Ascending aorta (tissue), 2 donors: Measurements from ENCODE around the gene STIL. TPM values are rescaled to one million over a fixed set of nuclear protein-coding genes. Genes with fewer than 3 reads are reported as not detected.

Experiments
- DNase-seq, 2 donors: peaks; one replicate each; pipeline ENCODE4 v3.0.0-alpha.2; 2019; ENCODE audit warnings: low spot score in 2 of 2
- H3K27ac ChIP-seq, 2 donors: fragments of 200-600 bp; sonication (generic); one replicate each; pipeline ENCODE4 v1.5.1; 2016 to 2017; ENCODE audit warnings: mild to moderate bottlenecking in 1 of 2
- H3K27me3 ChIP-seq: fragments of 200-600 bp; sonication (generic); one replicate; pipeline ENCODE4 v1.5.1; 2017
- H3K36me3 ChIP-seq, 2 donors: fragments of 200-600 bp; sonication (generic); one replicate each; pipeline ENCODE4 v1.5.1; 2016
- H3K4me1 ChIP-seq, 2 donors: fragments of 200-600 bp; sonication (generic); one replicate each; pipeline ENCODE4 v1.5.1; 2016 to 2017; ENCODE audit warnings: mild to moderate bottlenecking in 1 of 2
- H3K4me3 ChIP-seq, 2 donors: fragments of 200-600 bp; sonication (generic); one replicate each; pipeline ENCODE4 v1.5.1; 2016 to 2017; ENCODE audit warnings: mild to moderate bottlenecking in 1 of 2
- H3K9me3 ChIP-seq, 2 donors: fragments of 200-600 bp; sonication (generic); one replicate each; pipeline ENCODE4 v1.5.1; 2016
- CTCF ChIP-seq, 3 experiments: fragments of 200-600 bp in 2 of 3; fragments of 450-650 bp in 1 of 3; sonication (generic) in 2 of 3; IDR thresholded peaks; one replicate each; pipeline ENCODE4 v1.5.1; 2016 to 2019; ENCODE audit warnings: antibody characterized with exemption in 3 of 3, mild to moderate bottlenecking in 1 of 3, moderate library complexity in 1 of 3
- intact Hi-C: fragments of 100-400 bp; cut with DNase I; formaldehyde crosslinking; loops from one replicate; pipeline ENCODE4 v1.15.1; 2023
- total RNA-seq: library from RNA; depleted of rRNA; stranded (reverse); fragments of >200 nt; gene quantifications from one replicate; pipeline ENCODE4 v1.1.0, GENCODE V29; 2016

STIL gene
- total RNA-seq, 1 donor from 2014 or later = 0.11 TPM

- Histone ChIP-seq H3K27ac (peak overlapping the region in 1 of 2 donors; percentile 2), H3K36me3 (no peaks in the 10 kb centered on the region), H3K27me3 (peaks cover 35% of the 10 kb centered on the region), H3K9me3 (no peaks in the 10 kb centered on the region), H3K4me3 (peak overlapping the region; percentile 48 to 54), H3K4me1 (peaks cover 13 to 14% of the 10 kb centered on the region in 2 donors)
- no peak for TF ChIP-seq CTCF (IDR thresholded peaks at IDR 0.05)
- intact Hi-C loops = no loop called here
- DNase-seq = no peak
Observed at GRCh38 chr1:47231301-47232186, 82.4 kb downstream of the STIL start.

DNA sequence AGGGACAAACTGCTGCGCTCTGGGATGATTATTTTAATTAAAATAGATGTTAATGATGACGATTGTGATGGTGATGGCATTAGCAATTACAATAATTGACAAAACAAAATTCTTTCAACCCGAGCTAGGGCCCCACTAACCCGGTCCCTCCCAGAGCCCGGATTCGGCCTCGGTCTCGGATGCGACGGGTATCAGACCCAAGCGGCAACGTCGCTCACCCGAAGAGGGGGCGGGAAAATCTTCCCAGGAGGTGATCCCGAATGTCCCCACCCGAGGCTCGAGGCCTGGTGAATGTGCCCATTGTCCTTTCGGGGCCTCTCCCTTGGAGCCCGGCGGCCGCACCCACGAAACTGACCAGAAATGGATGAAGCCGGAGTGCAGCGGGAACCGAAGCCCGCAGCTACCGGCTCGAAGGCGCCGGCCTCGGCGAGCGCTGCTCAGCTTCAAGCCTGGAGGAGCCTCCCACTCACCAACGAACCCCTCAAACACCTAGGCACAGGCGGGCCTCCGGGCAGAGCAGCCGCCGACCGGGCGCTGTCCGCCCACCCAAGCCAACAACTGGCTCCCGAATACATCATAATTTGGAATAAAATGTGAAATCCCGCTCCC lies 83.2 kb downstream of the STIL start:
- intact Hi-C loops = no loop called here
- no peak for TF ChIP-seq CTCF (IDR thresholded peaks at IDR 0.05)
- Histone ChIP-seq H3K4me1 (peaks cover 13 to 16% of the 10 kb centered on the region in 2 donors), H3K36me3 (no peaks in the 10 kb centered on the region), H3K27me3 (peaks cover 38% of the 10 kb centered on the region), H3K9me3 (no peaks in the 10 kb centered on the region), H3K4me3 (peak overlapping the region; percentile 48 to 54), H3K27ac (peak overlapping the region; percentile 2 to 20)
- no peak for DNase-seq

GRCh38 chr1:47229886-47230691 lies 83.9 kb downstream of the STIL start:
- peak overlapping the region; percentile 48 to 54 for H3K4me3 ChIP-seq
- peaks cover 43% of the 10 kb centered on the region for H3K27me3 ChIP-seq
- peak overlapping the region in 1 of 2 donors; percentile 33 for H3K27ac ChIP-seq
- H3K9me3 ChIP-seq = no peaks in the 10 kb centered on the region
- no peak for DNase-seq
- TF ChIP-seq CTCF (IDR thresholded peaks at IDR 0.05) = no peak
- H3K4me1 ChIP-seq = peaks cover 16 to 22% of the 10 kb centered on the region in 2 donors
- H3K36me3 ChIP-seq = no peaks in the 10 kb centered on the region
- intact Hi-C loops = no loop called here

DNA sequence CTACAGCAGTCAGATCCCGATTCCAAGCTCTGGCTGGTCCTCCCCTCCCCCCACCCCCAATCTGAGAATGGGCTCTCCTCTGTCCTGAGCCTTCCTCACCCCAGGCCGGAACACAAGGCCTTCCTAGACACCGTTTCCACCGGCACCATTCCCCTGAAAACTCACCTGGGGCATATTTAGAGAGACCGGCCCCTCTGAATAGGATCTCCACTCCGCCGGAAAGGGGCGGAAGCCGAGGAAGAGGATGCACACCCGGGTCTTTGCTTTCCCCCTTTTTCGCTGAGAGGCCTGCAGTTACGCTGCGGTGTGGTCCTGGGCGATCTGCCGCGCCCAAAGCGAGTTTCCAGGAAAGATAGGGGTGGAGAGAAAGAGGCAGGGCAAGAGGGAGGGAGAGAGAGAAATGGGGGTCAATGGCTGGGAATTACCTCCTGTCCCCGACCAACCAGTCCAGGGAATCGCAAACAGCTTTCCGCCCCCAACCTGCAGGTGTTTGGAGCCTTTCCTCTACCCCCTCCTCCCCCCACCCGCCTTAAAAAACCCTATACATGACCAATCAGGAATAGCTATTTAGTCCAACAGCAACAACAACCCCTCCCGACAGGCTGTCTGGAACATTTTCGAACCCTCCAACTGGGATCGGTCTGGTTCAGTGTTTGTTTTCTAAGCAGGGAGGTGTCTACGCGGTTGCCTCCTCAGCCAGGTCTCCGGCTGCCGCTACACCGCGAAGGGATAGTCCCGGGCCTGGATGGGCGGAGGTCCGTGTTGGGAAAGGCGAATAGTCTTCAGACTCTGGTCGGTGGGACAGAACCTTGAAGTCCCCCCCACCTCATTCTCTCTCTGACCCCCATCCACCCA lies 84.7 kb downstream of the STIL start:
- TF ChIP-seq CTCF (IDR thresholded peaks at IDR 0.05) = no peak
- H3K4me3 ChIP-seq = peak overlapping the region; percentile 4 to 33
- H3K27ac ChIP-seq = peak overlapping the region in 1 of 2 donors; percentile 33
- no peaks in the 10 kb centered on the region for H3K9me3 ChIP-seq
- no peak for DNase-seq
- intact Hi-C loops = no loop called here
- H3K4me1 ChIP-seq = peaks cover 17 to 24% of the 10 kb centered on the region in 2 donors
- no peaks in the 10 kb centered on the region for H3K36me3 ChIP-seq
- H3K27me3 ChIP-seq = peaks cover 48% of the 10 kb centered on the region

GRCh38 chr1:47228644-47229030 lies 85.3 kb downstream of the STIL start:
- no peak overlapping the region for H3K27ac ChIP-seq
- intact Hi-C loops = no loop called here
- peaks cover 49% of the 10 kb centered on the region for H3K27me3 ChIP-seq
- H3K9me3 ChIP-seq = no peaks in the 10 kb centered on the region
- H3K4me3 ChIP-seq = no peak overlapping the region
- peaks cover 17 to 24% of the 10 kb centered on the region in 2 donors for H3K4me1 ChIP-seq
- DNase-seq = no peak
- TF ChIP-seq CTCF (IDR thresholded peaks at IDR 0.05) = no peak
- no peaks in the 10 kb centered on the region for H3K36me3 ChIP-seq
